ENCODE measurements around the gene SRGAP3.

Gene SRGAP3

GRCh38 chr3:8938021-8938420, 311.4 kb downstream of the SRGAP3 start:
- peak; percentile 50 for FAIRE-seq
- DNase-seq (ENCODE audit: low spot score): peak; percentile 23

- FAIRE-seq: peak; percentile 95
Measured at GRCh38 chr3:8937064-8938020, 312.1 kb downstream of the SRGAP3 start.

DNA sequence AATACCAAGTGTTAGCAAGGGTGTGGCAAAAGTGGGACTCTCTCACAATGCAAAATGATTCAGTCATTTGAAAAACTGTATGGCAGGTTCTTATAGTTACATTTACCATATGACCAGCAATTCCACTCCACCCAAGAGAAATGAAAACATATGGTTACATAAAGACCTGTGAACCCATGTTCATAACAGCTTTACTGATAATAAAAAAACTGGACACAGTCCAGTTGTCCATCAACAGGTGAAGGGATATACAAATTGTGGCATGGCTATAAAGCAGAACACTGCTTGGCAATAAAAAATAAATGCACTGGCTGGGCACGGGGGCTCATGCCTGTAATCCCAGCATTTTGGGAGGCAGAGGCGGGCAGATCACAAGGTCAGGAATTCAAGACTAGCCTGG, 316.9 kb downstream of the SRGAP3 start:
- no peak for FAIRE-seq
- no peak for DNase-seq (ENCODE audit: low spot score)

More at GRCh38 chr3:8937064-8938020, 312.1 kb downstream of the SRGAP3 start:
- peak; percentile 91 for DNase-seq (ENCODE audit: low spot score)

- DNase-seq (ENCODE audit: low spot score): no peak
- FAIRE-seq: no peak
Measured at GRCh38 chr3:8931342-8931741, 318.1 kb downstream of the SRGAP3 start.
